GM10248 (cell line): ENCODE measurements around the gene MYH2.
"Not testable (repeated sequence)": the region's sequence is repeated elsewhere in the genome, so short reads cannot be mapped to it uniquely, and the experiment has no call there.

ENCODE experiments used
- CTCF ChIA-PET: fragments of 300-600 bp; sonication (Branson Sonifier 250); formaldehyde crosslinking; extraction: SDS; loops from one replicate; lab custom pipeline; 2021; ENCODE audit warnings: antibody characterized with exemption; lab: Yijun Ruan, JAX
- POLR2A ChIA-PET: fragments of 350-650 bp; sonication (Branson Sonifier 250); formaldehyde crosslinking; extraction: SDS; loops from one replicate; lab custom pipeline; 2020; ENCODE audit warnings: antibody characterized with exemption; lab: Yijun Ruan, JAX
- DNase-seq: peaks from one replicate; pipeline ENCODE4 v3.0.0; 2012; ENCODE audit errors: extremely low spot score
- TF ChIP-seq, protein P1 (sequence below): IDR thresholded peaks from 2 replicates; pipeline ENCODE4 v1.5.1; 2012; ENCODE audit warnings: mild to moderate bottlenecking, low read depth; ENCODE audit errors: extremely low read depth, missing control alignments, control extremely low read depth

Gene MYH2

GRCh38 chr17:10547351-10547750, 2.1 kb downstream of the MYH2 start:
- TF ChIP-seq, protein P1, sequence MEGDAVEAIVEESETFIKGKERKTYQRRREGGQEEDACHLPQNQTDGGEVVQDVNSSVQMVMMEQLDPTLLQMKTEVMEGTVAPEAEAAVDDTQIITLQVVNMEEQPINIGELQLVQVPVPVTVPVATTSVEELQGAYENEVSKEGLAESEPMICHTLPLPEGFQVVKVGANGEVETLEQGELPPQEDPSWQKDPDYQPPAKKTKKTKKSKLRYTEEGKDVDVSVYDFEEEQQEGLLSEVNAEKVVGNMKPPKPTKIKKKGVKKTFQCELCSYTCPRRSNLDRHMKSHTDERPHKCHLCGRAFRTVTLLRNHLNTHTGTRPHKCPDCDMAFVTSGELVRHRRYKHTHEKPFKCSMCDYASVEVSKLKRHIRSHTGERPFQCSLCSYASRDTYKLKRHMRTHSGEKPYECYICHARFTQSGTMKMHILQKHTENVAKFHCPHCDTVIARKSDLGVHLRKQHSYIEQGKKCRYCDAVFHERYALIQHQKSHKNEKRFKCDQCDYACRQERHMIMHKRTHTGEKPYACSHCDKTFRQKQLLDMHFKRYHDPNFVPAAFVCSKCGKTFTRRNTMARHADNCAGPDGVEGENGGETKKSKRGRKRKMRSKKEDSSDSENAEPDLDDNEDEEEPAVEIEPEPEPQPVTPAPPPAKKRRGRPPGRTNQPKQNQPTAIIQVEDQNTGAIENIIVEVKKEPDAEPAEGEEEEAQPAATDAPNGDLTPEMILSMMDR = no peak
- CTCF ChIA-PET = no interaction called here

GRCh38 chr17:10543486-10543885, 6.0 kb downstream of the MYH2 start:
- POLR2A ChIA-PET, DNase-seq, CTCF ChIA-PET: not testable (repeated sequence)

More at GRCh38 chr17:10547351-10547750, 2.1 kb downstream of the MYH2 start:
- POLR2A ChIA-PET = no interaction called here
- no peak for DNase-seq

GRCh38 chr17:10541179-10541578, 8.3 kb downstream of the MYH2 start:
- CTCF ChIA-PET, POLR2A ChIA-PET, DNase-seq: not testable (repeated sequence)

GRCh38 chr17:10532026-10532425, 17.4 kb downstream of the MYH2 start:
- POLR2A ChIA-PET = no interaction called here
- TF ChIP-seq, protein P1 = no peak
- no peak for DNase-seq
- CTCF ChIA-PET = interaction anchor here (1.7 kb wide), 1 partner anchor 12 kb away, joined by 6 read pairs; no protein-coding TSS in a partner anchor

GRCh38 chr17:10527419-10527818, 22.0 kb downstream of the MYH2 start:
- POLR2A ChIA-PET = no interaction called here
- DNase-seq = no peak
- TF ChIP-seq, protein P1 = no peak
- CTCF ChIA-PET = interaction anchor here (0.8 to 1.5 kb wide), 4 partner anchors 9 to 13 kb away, joined by 3 to 5 read pairs (median 3); partner anchors contain the start of gene MYH1

DNA sequence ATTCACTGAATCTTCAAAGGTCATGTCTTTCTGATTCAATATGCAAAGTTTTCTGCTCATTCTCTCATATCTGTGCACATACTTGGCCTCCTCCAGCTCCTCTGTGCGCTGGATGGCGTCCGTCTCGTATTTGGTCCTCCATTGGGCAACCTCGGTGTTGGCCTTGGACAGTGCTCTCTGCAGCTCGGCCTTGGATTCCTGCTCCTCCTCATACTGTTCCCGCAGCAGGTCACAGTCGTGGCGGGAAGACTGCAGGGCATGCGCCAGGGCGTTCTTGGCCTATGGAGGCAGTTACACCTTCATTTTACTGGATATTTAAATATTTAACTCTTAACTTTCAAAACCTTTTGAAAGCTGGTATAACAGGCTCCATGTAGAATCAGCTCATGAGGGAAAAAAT, 22.9 kb downstream of the MYH2 start:
- TF ChIP-seq, protein P1 = no peak
- POLR2A ChIA-PET = no interaction called here
- CTCF ChIA-PET = interaction anchor here (1.2 to 1.3 kb wide), 2 partner anchors 10 to 12 kb away, joined by 3 read pairs; no protein-coding TSS in a partner anchor
- no peak for DNase-seq

DNA sequence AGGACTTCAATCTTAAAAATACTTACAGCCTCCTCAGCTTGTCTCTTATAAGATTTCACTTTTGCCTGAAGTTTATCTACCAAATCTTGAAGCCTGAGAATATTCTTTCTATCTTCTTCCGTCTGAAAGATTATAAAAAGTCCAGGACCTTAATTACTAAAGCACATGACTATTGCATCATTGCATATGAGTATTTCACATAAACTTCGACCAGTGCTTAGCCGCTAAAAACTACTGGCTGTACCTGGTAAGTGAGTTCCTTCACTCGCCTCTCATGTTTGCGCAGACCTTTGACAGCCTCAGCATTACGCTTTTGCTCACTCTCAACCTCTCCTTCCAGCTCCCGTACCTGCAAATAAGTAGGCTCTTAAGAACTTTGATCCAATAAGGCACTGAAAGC, 26.4 kb downstream of the MYH2 start:
- TF ChIP-seq, protein P1 = no peak
- CTCF ChIA-PET = no interaction called here
- DNase-seq = no peak
- POLR2A ChIA-PET = no interaction called here

DNA sequence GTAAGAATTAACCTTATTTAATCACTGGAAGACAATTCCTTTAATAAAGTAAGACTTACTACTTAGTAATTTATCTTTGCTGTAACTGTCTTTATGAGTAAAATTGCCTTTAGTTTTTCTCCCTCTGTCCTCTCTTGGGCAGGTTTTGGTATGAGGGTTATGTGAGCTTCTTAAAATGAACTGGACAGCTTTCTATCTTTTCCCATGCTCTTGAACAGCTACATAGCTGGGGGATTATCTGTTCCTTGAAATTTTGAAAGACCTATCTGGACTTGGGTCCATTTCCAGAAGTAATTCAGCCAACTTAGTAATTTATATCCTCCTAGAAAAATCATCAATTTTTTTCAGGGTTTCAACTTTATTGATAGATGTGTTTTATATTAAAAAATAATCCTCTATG, 27.5 kb downstream of the MYH2 start:
- CTCF ChIA-PET = no interaction called here
- DNase-seq = no peak
- TF ChIP-seq, protein P1 = no peak
- POLR2A ChIA-PET = no interaction called here
